HFF-Myc (cell line): ENCODE data around the gene AMACR.
"Not testable (repeated sequence)": the region's sequence is repeated elsewhere in the genome, so short reads cannot be mapped to it uniquely, and the experiment has no call there.

ENCODE experiments used
- DNase-seq: peaks from one replicate; pipeline ENCODE4 v3.0.0-alpha.2; 2011; ENCODE audit warnings: low read depth; ENCODE audit errors: extremely low read depth
- H3K4me3 ChIP-seq: replicated peaks from 2 replicates; pipeline ENCODE4 v1.5.1; 2011; ENCODE audit warnings: low read depth, mild to moderate bottlenecking, control low read depth, low read length
- CTCF ChIP-seq: IDR thresholded peaks from 2 replicates; pipeline ENCODE4 v1.5.1; 2012; ENCODE audit warnings: mild to moderate bottlenecking, low read depth, low read length, control low read depth; ENCODE audit errors: missing control alignments

The AMACR gene

GRCh38 chr5:33966805-33967204 is 41.0 kb downstream of the AMACR start:
- no peak for TF ChIP-seq CTCF
- DNase-seq, result no peak
- no peak overlapping the region for H3K4me3 ChIP-seq

- DNase-seq, result no peak
- TF ChIP-seq CTCF, result no peak
- no peak overlapping the region for H3K4me3 ChIP-seq
These were observed 43.6 kb downstream of the AMACR start for GRCh38 chr5:33964132-33964700.

- no peak for DNase-seq
- TF ChIP-seq CTCF, result no peak
These were observed 49.7 kb downstream of the AMACR start for GRCh38 chr5:33958176-33958575.

GRCh38 chr5:33957577-33958150 is 50.2 kb downstream of the AMACR start:
- TF ChIP-seq CTCF, result no peak
- H3K4me3 ChIP-seq, result no peak overlapping the region
- no peak for DNase-seq

More at GRCh38 chr5:33958176-33958575, 49.7 kb downstream of the AMACR start:
- H3K4me3 ChIP-seq, result no peak overlapping the region

GRCh38 chr5:33952175-33952574 is 55.7 kb downstream of the AMACR start:
- not testable (repeated sequence) for H3K4me3 ChIP-seq, DNase-seq

GRCh38 chr5:33944543-33945132 is 63.2 kb downstream of the AMACR start:
- no peak for TF ChIP-seq CTCF
- H3K4me3 ChIP-seq, result no peak overlapping the region
- no peak for DNase-seq

GRCh38 chr5:33941090-33941489 is 66.8 kb downstream of the AMACR start:
- no peak for TF ChIP-seq CTCF
- DNase-seq, result no peak
- no peak overlapping the region for H3K4me3 ChIP-seq
